ENCODE data around the gene FRY.
"Not testable (repeated sequence)": the region's sequence is repeated elsewhere in the genome, so short reads cannot be mapped to it uniquely, and the experiment has no call there.

FRY gene

GRCh38 chr13:32047088-32047487, 15.5 kb downstream of the FRY start:
- no peak overlapping the region for H3K4me3 ChIP-seq (ENCODE audit: low read depth, low read length)
- TF ChIP-seq CTCF (IDR thresholded peaks at IDR 0.05; ENCODE audit: low read depth, low read length): no peak

GRCh38 chr13:32047793-32048192, 16.2 kb downstream of the FRY start:
- no peak for TF ChIP-seq CTCF (IDR thresholded peaks at IDR 0.05; ENCODE audit: low read depth, low read length)
- H3K4me3 ChIP-seq (ENCODE audit: low read depth, low read length): no peak overlapping the region

- TF ChIP-seq CTCF (IDR thresholded peaks at IDR 0.05; ENCODE audit: low read depth, low read length): no peak
- no peak overlapping the region for H3K4me3 ChIP-seq (ENCODE audit: low read depth, low read length)
Observed at GRCh38 chr13:32048816-32049215, 17.2 kb downstream of the FRY start.

- no peak overlapping the region for H3K4me3 ChIP-seq (ENCODE audit: low read depth, low read length)
- TF ChIP-seq CTCF (IDR thresholded peaks at IDR 0.05; ENCODE audit: low read depth, low read length): no peak
Observed at GRCh38 chr13:32051156-32051555, 19.6 kb downstream of the FRY start.

- TF ChIP-seq CTCF (IDR thresholded peaks at IDR 0.05; ENCODE audit: low read depth, low read length): no peak
- H3K4me3 ChIP-seq (ENCODE audit: low read depth, low read length): no peak overlapping the region
Observed at GRCh38 chr13:32056316-32056715, 24.7 kb downstream of the FRY start.

GRCh38 chr13:32057325-32057724, 25.8 kb downstream of the FRY start:
- H3K4me3 ChIP-seq (ENCODE audit: low read depth, low read length): not testable (repeated sequence)

GRCh38 chr13:32059511-32059984, 28.0 kb downstream of the FRY start:
- H3K4me3 ChIP-seq (ENCODE audit: low read depth, low read length): no peak overlapping the region
- no peak for TF ChIP-seq CTCF (IDR thresholded peaks at IDR 0.05; ENCODE audit: low read depth, low read length)

GRCh38 chr13:32060401-32060878, 28.9 kb downstream of the FRY start:
- H3K4me3 ChIP-seq (ENCODE audit: low read depth, low read length): no peak overlapping the region
- TF ChIP-seq CTCF (IDR thresholded peaks at IDR 0.05; ENCODE audit: low read depth, low read length): no peak

Data from WI38 (cell line).